HEK293 (cell line): ENCODE data around the gene CAV2.

Source experiments
- CTCF ChIA-PET: fragments of 350-600 bp; formaldehyde crosslinking; extraction: SDS; loops from one replicate; lab custom pipeline; 2021; ENCODE audit warnings: antibody characterized with exemption; lab: Yijun Ruan, JAX
- POLR2A ChIA-PET: fragments of 300-600 bp; formaldehyde crosslinking; extraction: SDS; loops from one replicate; lab custom pipeline; 2020; ENCODE audit warnings: antibody characterized with exemption, inconsistent platforms; lab: Yijun Ruan, JAX
- H3K27ac ChIP-seq: fragments of 200-500 bp; sonication (Bioruptor generic); 2 replicates; pipeline ENCODE4 v1.5.1; 2014; ENCODE audit warnings: low read depth, low read length, control low read depth, inconsistent platforms; ENCODE audit errors: extremely low read depth
- H3K36me3 ChIP-seq, 2 experiments: fragments of 200-500 bp in 1 of 2; sonication (Bioruptor generic) in 1 of 2; 1 replicate in 1 of 2; 2 replicates in 1 of 2; pipeline ENCODE4 v1.5.1; 2014 to 2017; ENCODE audit warnings: inconsistent platforms in 2 of 2, low read length in 2 of 2; ENCODE audit not compliant: control insufficient read depth in 2 of 2, insufficient read depth in 1 of 2
- H3K4me1 ChIP-seq: fragments of 200-500 bp; sonication (Bioruptor generic); 2 replicates; pipeline ENCODE4 v1.5.1; 2014; ENCODE audit warnings: mild to moderate bottlenecking, low read length, inconsistent platforms; ENCODE audit not compliant: control insufficient read depth, insufficient read depth
- H3K4me3 ChIP-seq: 2 replicates; pipeline ENCODE4 v1.5.1; 2011; ENCODE audit warnings: low read depth, mild to moderate bottlenecking, control low read depth, low read length, moderate library complexity
- H3K9me3 ChIP-seq: fragments of 200-500 bp; sonication (Bioruptor generic); 2 replicates; pipeline ENCODE4 v1.5.1; 2014; ENCODE audit warnings: low read depth, low read length, inconsistent platforms; ENCODE audit not compliant: control insufficient read depth, insufficient read depth
- BCL11B ChIP-seq: fragments of 450-650 bp; formaldehyde crosslinking; IDR thresholded peaks from 2 replicates; pipeline ENCODE4 v1.5.1; 2016; ENCODE audit warnings: low read depth, missing biosample characterization, missing genetic modification characterization
- KLF7 ChIP-seq: fragments of 450-650 bp; formaldehyde crosslinking; IDR thresholded peaks from 2 replicates; pipeline ENCODE4 v1.5.1; 2016; ENCODE audit warnings: missing biosample characterization, missing genetic modification characterization, borderline replicate concordance
- KLF9 ChIP-seq: fragments of 450-650 bp; formaldehyde crosslinking; IDR thresholded peaks from 2 replicates; pipeline ENCODE4 v1.5.1; 2016; ENCODE audit warnings: missing biosample characterization, missing genetic modification characterization, low read depth
- OSR2 ChIP-seq: fragments of 450-650 bp; formaldehyde crosslinking; IDR thresholded peaks from 2 replicates; pipeline ENCODE4 v1.5.1; 2016; ENCODE audit warnings: missing biosample characterization, missing genetic modification characterization
- WT1 ChIP-seq: fragments of 450-650 bp; formaldehyde crosslinking; IDR thresholded peaks from 2 replicates; pipeline ENCODE4 v1.5.1; 2016; ENCODE audit warnings: missing biosample characterization, missing genetic modification characterization
- YY1 ChIP-seq: fragments of 450-650 bp; formaldehyde crosslinking; IDR thresholded peaks from 2 replicates; pipeline ENCODE4 v1.5.1; 2018; ENCODE audit warnings: missing biosample characterization, missing genetic modification characterization
- ZBTB20 ChIP-seq: fragments of 450-650 bp; formaldehyde crosslinking; IDR thresholded peaks from 2 replicates; pipeline ENCODE4 v1.5.1; 2016; ENCODE audit warnings: missing biosample characterization, missing genetic modification characterization
- ZBTB26 ChIP-seq: fragments of 450-650 bp; formaldehyde crosslinking; optimal IDR thresholded peaks from 2 replicates; pipeline ENCODE3; 2016; ENCODE audit warnings: missing biosample characterization, mild to moderate bottlenecking, missing genetic modification characterization
- ZBTB8A ChIP-seq: fragments of 450-650 bp; formaldehyde crosslinking; IDR thresholded peaks from 2 replicates; pipeline ENCODE4 v1.5.1; 2016; ENCODE audit warnings: missing biosample characterization, missing genetic modification characterization
- ZFP41 ChIP-seq: fragments of 450-650 bp; formaldehyde crosslinking; IDR thresholded peaks from 2 replicates; pipeline ENCODE4 v1.5.1; 2016; ENCODE audit warnings: missing biosample characterization, missing genetic modification characterization, borderline replicate concordance
- ZNF214 ChIP-seq: fragments of 450-650 bp; formaldehyde crosslinking; IDR thresholded peaks from 2 replicates; pipeline ENCODE4 v1.5.1; 2017; ENCODE audit warnings: missing biosample characterization, mild to moderate bottlenecking, missing genetic modification characterization, borderline replicate concordance
- ZNF26 ChIP-seq: fragments of 450-650 bp; formaldehyde crosslinking; IDR thresholded peaks from 2 replicates; pipeline ENCODE4 v1.5.1; 2016; ENCODE audit warnings: missing biosample characterization, missing genetic modification characterization
- ZNF280C ChIP-seq: fragments of 450-650 bp; formaldehyde crosslinking; IDR thresholded peaks from 2 replicates; pipeline ENCODE4 v1.5.1; 2016; ENCODE audit warnings: missing biosample characterization, missing genetic modification characterization
- ZNF560 ChIP-seq: fragments of 450-650 bp; formaldehyde crosslinking; IDR thresholded peaks from 2 replicates; pipeline ENCODE4 v1.5.1; 2017; ENCODE audit warnings: missing biosample characterization, missing genetic modification characterization, borderline replicate concordance
- ZNF571 ChIP-seq: fragments of 450-650 bp; formaldehyde crosslinking; IDR thresholded peaks from 2 replicates; pipeline ENCODE4 v1.5.0; 2017; ENCODE audit warnings: missing biosample characterization, missing genetic modification characterization
- ZNF580 ChIP-seq: fragments of 450-650 bp; formaldehyde crosslinking; IDR thresholded peaks from 2 replicates; pipeline ENCODE4 v1.5.1; 2016; ENCODE audit warnings: missing biosample characterization, missing genetic modification characterization
- ZNF610 ChIP-seq: fragments of 450-650 bp; formaldehyde crosslinking; IDR thresholded peaks from 2 replicates; pipeline ENCODE4 v1.5.1; 2016; ENCODE audit warnings: missing biosample characterization, missing genetic modification characterization, borderline replicate concordance
- ZNF639 ChIP-seq: fragments of 450-650 bp; formaldehyde crosslinking; IDR thresholded peaks from 2 replicates; pipeline ENCODE4 v1.5.1; 2016; ENCODE audit warnings: missing biosample characterization, missing genetic modification characterization

Gene CAV2

GRCh38 chr7:116451957-116452729 lies 47.4 kb upstream of the CAV2 start (continued):
- TF ChIP-seq ZBTB20 (no peak), ZNF610 (no peak), WT1 (tag by site-specific recombination) (no peak), OSR2 (no peak)

- no peak overlapping the region for H3K4me3 ChIP-seq
- no peak overlapping the region for H3K27ac ChIP-seq
- H3K36me3 ChIP-seq: no peaks in the 10 kb centered on the region
- no peaks in the 10 kb centered on the region for H3K9me3 ChIP-seq
- TF ChIP-seq ZNF214 (no peak), ZNF26 (tag by site-specific recombination) (no peak), ZBTB26 (tag by site-specific recombination) (no peak), ZNF639 (tag by site-specific recombination) (no peak), YY1 (tag by site-specific recombination) (no peak), KLF9 (tag by site-specific recombination) (no peak), ZBTB8A (no peak), ZNF560 (tag by site-specific recombination) (no peak), KLF7 (tag by site-specific recombination) (no peak), BCL11B (no peak), ZFP41 (tag by site-specific recombination) (no peak), ZNF580 (no peak)
- ChIA-PET POLR2A (no interaction called here), CTCF (no interaction called here)
- H3K4me1 ChIP-seq: no peaks in the 10 kb centered on the region
Measured at GRCh38 chr7:116454377-116454776, 45.2 kb upstream of the CAV2 start.

- Histone ChIP-seq H3K4me1 (no peaks in the 10 kb centered on the region), H3K27ac (no peak overlapping the region), H3K36me3 (no peaks in the 10 kb centered on the region), H3K9me3 (no peaks in the 10 kb centered on the region), H3K4me3 (no peak overlapping the region)
- ChIA-PET CTCF (interaction anchor here (0.6 to 0.7 kb wide), 3 partner anchors 9 to 19 kb away, joined by 3 to 5 read pairs (median 4); no protein-coding TSS in a partner anchor), POLR2A (no interaction called here)
- no peak for TF ChIP-seq ZNF280C (tag by site-specific recombination)
- TF ChIP-seq ZNF571 (tag by site-specific recombination): no peak
Measured at GRCh38 chr7:116455009-116455408, 44.5 kb upstream of the CAV2 start.
